ENCODE measurements around the gene PEDS1.

DNA sequence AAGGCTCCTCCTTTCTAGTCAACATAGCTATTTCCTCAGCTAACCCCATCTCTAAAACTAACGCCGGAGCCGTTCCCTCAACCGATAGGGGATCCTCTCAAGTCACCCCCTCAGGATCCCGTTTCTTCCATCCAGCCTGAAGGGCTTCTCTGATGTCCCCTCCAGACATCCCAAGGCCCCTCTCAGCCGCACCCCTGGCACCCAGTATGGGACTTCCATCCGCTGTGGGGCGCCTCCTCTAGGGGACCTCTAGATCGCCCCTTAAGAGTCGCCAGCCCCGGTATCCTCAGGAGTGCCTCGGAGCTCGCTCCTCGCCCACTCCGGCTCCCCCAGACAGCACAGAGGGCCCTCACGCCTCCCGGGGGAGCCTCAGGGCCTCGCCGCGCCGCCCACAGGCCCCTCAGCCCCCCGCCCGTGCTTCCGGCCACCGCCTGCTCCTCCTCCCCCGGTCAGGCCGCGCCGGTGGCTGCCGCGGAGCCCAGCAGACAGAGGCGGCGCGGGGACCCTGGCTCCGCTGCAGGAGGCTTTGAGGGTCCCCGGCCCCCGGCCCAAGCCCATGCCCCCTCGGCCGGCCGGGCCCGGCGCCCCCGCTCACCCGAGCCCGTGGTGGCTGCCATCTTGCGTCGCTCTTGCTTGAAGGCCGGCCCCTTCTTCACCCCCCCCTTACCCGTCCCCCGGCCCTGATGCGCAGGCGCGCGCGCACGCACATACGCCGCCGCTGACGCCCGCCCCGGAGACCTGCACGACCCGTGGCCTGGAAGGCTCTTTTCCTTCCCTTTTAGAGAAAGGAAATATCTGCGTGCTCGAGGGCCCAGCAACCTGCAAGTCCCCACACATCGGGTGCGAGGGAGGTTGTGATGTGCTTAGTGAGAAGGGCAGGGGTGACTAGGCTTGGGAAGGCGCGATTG lies 40.8 kb downstream of the PEDS1 start, which contains the start of gene UBE2V1:
- TF ChIP-seq EZH2 (IDR thresholded peaks at IDR 0.05; ENCODE audit: insufficient read depth, poor library complexity, severe bottlenecking) (no peak), EZH2phosphoT487 (IDR thresholded peaks at IDR 0.05; ENCODE audit: insufficient read depth, low read depth) (no peak)
